HG03442 (cell line): Measurements from ENCODE around the gene CCNB3.
A peak's percentile ranks its signal among the peaks of the same experiment; 100 is the strongest.
"Not testable (repeated sequence)": the region's sequence is repeated elsewhere in the genome, so short reads cannot be mapped to it uniquely, and the experiment has no call there.

Experiments used
- ATAC-seq: cut with Tn5 transposase; IDR thresholded peaks from one replicate; pipeline ENCODE4 v1.9.1; 2021; ENCODE audit warnings: mild to moderate bottlenecking, moderate library complexity; ENCODE audit not compliant: unreplicated experiment

Gene CCNB3, protein sequence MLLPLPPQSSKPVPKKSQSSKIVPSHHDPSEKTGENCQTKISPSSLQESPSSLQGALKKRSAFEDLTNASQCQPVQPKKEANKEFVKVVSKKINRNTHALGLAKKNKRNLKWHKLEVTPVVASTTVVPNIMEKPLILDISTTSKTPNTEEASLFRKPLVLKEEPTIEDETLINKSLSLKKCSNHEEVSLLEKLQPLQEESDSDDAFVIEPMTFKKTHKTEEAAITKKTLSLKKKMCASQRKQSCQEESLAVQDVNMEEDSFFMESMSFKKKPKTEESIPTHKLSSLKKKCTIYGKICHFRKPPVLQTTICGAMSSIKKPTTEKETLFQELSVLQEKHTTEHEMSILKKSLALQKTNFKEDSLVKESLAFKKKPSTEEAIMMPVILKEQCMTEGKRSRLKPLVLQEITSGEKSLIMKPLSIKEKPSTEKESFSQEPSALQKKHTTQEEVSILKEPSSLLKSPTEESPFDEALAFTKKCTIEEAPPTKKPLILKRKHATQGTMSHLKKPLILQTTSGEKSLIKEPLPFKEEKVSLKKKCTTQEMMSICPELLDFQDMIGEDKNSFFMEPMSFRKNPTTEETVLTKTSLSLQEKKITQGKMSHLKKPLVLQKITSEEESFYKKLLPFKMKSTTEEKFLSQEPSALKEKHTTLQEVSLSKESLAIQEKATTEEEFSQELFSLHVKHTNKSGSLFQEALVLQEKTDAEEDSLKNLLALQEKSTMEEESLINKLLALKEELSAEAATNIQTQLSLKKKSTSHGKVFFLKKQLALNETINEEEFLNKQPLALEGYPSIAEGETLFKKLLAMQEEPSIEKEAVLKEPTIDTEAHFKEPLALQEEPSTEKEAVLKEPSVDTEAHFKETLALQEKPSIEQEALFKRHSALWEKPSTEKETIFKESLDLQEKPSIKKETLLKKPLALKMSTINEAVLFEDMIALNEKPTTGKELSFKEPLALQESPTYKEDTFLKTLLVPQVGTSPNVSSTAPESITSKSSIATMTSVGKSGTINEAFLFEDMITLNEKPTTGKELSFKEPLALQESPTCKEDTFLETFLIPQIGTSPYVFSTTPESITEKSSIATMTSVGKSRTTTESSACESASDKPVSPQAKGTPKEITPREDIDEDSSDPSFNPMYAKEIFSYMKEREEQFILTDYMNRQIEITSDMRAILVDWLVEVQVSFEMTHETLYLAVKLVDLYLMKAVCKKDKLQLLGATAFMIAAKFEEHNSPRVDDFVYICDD (N-terminal part only)

DNA sequence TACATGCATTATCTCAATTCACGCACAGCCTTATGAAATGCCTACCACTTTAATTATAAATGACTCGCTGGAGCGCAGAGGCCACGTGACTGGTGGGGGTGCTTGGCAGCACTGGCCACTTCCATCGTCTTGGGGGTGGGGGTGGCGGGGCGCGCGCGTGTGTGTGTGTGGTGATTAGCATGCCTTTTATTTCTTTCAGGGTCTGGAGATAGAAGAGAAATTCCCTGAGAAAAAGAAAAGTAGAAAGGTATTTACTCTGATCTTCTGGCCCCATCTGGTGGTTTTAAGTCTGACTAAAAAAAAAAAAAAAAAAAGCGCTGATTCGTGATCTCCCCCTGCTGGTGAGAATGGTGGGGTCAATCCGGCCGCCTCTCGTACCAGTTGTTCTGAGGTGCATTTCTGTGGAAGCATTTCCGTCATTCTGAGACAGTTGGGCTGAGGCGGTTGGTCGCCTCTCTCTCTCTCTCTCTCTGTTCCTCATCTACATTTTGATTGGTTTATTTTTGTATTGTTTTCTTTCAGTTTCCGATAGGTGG, at the start of gene CCNB3:
Gene CCNB3, plus strand, starts transcription at position 402 of the 536 bp plus-strand sequence. CDS start 80,399 bp downstream, outside the sequence.
- peak; percentile 97 for ATAC-seq

DNA sequence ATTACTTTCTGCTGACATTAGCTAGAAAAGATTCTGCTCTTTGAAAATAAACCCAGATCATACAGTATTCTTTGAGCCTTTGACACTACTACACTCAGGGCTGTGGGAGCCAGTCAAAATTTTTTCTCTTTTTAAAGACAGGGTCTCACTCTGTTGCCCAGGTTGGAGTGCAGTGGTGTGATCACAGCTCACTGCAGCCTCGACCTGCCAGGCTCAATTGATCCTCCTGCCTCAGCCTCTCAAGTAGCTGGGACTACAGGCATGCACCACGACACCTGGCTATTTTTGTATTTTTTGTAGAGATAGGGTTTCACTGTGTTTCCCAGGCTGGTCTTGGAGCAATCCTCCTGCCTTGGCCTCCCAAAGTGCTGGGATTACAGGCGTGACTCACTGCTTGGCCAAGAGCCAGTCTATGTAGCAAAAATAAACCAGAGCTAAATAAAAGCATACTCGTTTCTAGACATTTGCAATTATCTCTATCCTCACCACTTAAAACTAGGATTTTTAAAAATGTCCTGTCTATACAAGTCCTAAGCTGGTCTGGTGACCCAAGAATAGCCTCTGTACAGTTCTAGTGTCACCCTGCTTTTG, 46.9 kb upstream of the CCNB3 start:
- ATAC-seq, result no peak

DNA sequence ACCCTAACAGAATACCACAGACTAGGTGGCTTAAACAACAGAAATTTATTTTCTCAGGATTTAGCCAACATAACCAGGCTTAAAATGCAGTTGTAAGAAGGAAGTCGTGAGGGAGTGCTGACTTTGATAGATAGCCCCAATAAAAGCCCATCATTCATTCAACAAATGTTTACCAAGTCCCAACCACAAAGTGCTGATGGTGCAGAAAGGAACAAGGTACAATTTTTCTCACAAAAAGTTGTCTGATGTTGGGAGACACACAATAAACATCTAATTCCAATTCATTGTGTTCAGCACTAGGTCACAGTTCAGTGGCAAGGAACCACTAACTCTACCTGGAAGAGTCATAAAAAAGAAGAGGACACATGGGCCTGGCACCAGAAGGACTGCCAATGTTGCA, 46.0 kb upstream of the CCNB3 start:
- ATAC-seq, result no peak

DNA sequence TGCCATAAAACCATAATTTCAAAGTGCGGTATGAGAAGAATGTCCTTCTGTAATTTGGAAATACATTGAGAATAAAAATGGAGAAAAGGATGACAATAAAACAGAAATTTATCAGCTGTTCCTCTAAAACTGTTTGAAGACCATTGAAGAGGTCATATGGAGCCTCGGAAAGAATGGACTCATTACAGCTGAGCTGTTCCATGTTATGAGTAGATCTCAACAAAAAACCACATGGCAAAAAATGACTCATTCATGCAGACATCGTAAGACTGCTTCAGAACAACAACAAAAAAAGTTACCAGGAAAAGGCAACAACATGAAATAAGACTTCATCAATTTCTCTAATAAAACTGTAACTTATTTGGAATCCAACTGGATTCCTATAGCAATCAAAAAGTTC, 43.4 kb upstream of the CCNB3 start:
- ATAC-seq, result no peak

DNA sequence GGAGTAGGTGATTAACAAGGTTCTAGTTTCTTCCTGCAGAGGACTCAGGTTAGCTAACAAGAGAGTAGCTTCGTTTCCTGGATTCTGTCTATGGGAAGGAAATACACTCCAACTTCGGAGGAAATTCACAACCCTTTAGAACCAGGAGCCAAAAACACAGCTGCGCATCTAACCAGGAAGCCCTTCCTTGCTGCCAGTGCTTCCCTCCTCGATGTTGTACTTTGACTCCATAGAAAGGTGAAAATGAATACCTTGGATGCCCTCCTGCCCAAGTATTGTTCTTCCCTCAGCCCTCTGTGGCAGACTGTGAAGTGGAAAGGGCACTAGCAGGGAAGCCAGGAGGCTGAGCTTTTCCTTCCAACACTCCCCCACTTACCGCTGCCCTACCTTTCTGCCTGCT, 38.8 kb upstream of the CCNB3 start:
- ATAC-seq, result no peak

DNA sequence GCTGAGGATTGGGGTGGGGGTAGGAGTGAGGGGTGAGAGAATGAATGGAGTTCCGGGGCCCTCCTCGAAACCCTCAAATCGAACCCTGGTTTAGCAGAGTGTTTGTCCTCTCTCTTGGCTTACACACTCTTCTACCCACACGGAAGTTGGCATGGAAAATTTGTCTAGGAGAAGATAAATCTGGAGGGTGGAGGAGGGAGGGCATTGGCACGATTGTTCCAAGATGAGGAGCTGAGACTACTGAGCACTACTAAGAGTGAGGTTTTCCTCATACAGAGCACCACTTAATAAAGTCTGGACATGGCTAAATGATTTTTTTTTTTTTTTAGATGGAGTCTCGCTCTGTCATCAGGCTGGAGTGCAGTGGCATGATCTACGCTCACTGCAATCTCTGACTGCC, 37.2 kb upstream of the CCNB3 start:
- ATAC-seq, result no peak

DNA sequence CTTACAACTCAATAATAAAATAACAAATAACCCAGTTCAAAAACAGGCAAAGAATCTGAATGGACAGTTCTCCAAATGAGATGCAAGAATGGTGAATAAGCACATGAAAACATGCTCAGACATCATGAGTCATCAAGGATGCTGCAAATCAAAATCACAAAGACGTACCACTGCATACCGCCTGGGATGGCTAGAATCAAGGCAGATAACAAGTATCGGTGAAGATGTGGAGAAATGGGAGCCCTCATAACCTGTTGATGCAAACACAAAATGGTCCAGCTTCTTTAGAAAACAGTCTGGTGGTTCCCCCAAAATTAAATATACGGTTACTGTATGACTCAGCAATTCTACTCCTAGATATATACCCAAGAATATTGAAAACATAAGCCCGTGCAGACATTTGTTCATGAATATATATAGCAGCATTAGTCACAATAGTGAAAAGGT, 36.3 kb upstream of the CCNB3 start:
- peak; percentile 73 for ATAC-seq

DNA sequence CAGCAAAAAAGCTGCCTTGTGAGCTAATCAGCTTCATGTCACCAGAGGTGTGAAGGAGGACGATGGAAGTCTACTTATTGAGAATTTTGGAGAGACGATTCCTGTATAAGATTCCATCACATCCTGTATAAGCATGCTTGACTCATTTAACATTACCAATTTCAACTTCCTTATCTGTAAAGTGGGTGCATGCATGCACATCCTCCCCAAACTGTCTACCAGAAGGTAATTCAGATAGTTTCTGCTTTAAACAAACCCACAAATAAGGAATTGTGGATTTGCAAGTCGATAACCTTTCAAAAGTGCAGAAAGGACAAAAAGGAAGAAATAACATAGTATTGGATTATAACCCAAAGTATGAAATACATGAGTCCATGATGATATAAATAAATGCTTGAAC, 34.8 kb upstream of the CCNB3 start:
- no peak for ATAC-seq

DNA sequence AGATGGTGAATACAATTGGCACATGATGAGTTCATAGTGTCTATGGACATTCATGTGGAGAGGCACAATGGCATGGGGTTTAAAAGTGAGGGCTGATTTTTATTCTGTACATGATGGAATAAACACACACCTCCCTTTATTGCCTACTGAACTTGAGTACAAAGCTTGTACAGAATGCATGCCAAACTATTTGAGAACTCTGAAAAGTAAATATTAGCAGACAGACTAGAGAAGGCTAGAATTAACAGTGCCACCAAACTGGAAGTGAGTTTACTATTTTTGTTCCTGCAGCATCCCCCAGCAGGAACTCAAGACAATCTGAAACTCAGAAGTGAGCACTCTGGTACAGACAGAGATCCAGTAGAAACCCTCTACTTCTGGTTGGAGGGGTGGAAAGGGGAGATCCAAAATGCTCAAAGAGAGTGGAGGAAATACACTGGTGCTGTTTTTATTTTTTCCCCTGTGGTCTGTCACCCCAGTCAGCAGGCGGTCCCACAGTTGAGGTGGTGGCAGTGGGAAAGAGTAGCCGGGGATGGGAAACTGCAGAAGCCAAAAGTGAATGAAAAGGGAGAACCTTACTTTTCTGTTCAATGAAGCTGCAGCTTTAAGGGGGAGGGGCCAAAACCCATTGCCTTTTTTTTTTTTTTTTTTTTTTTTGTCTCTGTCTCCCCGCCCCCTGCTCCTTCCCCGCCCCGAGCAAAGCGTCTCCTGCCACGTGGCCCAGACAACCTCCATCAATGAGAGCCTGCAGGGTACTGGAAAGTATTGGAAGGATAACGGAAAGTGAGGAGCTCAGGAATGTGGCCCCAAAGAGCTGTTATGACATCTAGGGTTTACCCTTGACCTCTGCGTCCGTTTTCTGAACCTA, 24.3 kb upstream of the CCNB3 start:
- no peak for ATAC-seq

DNA sequence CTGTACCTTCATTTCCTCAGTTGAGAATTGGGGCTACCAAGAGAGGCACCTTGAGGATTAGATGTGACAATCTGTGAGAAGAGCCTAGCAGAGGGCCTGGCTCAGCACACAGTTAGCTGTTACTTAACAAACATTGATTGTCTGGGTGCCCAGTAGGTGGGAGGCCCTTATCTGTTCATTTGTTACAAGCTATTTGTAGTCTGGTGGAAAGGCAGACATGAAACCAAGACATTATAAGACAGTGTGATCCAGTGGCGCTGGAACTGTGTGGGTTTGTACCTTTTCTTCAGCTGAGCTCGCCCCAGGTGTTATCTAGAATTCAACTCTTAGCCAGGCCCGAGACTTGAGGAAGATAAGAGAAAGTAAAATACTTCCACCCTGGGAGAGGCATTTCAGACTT, 20.7 kb upstream of the CCNB3 start:
- no peak for ATAC-seq

DNA sequence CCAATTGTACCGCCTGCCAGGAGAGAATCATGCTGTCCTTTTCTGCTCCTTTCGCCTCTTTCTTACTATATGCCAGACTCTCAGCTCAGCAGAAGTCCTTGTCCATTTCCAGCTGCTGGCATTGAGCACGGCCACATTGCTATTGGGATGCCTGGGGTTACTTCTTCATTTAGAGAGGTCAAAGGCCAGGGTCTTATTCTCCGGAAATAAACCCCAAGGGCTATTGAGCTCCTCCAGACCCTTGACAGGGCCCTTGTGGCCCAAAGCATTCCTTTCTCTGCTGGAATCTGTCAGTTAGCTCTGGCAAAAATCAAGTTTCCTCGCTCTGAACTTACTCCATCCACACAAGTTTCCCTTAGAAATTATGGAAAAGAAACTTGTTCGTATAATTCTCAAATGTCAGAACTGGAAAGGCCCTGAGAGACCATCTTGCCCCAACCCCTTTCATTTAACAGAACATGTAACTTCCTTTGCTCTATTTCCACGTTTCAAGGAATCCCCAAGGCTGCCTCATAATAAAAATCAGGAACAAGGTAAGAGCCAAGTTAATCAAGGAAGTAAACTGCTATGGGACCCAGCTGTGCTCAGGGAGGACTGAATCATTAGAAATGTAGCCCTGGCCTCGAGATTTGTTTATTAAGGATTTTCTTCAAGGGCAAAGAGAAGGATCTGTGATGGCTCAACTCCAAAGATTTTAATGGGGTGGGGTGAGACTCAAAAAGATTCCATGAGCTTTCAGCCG, 15.5 kb upstream of the CCNB3 start:
- ATAC-seq, result no peak

DNA sequence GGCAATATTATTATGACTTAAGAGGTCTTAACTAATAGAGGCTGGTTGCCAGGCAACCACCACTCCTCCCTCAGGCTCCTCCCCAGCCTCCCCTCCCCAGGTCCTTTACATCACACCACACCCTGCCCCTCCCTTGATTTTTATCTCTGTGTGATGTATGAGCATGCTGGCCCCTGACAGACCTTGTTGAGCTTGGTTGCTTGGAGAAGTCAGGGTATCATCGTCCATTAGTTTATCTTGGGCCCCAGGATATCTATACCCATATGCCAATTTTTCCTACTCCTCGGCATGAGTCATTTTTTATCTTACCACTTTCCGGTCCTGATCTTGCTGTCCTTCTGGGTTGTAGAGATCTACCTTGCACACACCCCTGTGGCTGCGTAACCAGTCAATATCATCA, 6.2 kb upstream of the CCNB3 start:
- no peak for ATAC-seq

DNA sequence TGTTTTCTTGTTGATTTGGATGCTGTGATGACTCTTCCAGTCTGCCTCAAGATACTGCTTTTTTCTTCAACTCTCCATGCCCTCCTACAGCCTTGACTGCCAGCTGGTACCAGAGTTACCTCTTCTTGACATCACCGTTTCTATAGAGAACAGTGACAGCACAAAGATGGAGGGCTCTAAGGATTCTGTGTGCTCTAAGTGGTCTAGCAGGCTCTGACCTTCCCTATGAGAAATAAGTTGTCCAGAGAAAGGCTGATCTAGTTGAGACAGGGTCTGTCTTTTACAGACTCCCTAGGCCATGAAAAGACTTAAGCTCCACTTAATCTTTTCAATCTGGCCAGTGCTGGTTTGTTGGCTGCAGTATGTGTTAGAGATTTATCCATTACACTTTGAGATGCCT, 3.7 kb upstream of the CCNB3 start, which contains the start of gene AKAP4:
Gene AKAP4, minus strand, starts transcription at position 101 of the 400 bp plus-strand sequence. CDS start 118 bp downstream, outside the sequence.
- ATAC-seq, result no peak

DNA sequence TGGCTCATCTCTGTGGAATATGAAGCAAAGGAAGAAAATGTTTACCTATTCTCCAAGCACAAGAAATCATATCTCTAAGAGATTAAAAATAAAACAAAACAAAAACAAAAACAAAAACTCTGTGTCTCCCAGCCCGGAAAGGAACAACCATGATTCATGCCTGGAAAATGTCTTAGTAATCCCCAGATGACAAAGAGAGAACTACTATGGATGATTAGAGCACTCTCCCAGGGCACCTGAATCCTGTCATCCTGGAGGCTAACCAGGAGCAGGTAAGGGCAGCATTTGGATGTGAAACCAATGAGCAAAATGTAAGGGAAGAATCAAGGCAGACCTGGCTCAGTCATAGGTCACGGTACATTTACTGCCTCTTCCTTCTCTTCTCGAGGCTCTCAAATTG, 2.0 kb upstream of the CCNB3 start:
- ATAC-seq, result no peak

DNA sequence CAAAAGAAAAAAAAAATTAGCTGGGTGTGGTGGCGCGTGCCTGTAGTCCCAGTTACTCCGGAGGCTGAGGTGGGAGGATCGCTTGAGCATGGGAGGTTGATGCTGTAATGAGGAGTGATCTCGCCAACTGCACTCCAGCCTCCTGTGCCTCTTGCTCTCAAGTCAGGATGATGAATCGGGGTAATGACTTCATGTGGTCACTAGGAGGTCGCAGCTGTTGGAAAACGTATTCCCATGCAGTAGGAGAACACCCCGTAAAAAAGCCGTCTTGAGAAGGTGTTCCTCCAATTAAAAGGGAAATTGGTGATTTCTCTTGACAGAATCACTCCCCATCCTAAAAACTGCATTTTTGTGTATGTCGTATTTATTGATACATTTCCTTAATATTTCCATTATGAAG, 2.2 kb downstream of the CCNB3 start:
- ATAC-seq, result no peak

DNA sequence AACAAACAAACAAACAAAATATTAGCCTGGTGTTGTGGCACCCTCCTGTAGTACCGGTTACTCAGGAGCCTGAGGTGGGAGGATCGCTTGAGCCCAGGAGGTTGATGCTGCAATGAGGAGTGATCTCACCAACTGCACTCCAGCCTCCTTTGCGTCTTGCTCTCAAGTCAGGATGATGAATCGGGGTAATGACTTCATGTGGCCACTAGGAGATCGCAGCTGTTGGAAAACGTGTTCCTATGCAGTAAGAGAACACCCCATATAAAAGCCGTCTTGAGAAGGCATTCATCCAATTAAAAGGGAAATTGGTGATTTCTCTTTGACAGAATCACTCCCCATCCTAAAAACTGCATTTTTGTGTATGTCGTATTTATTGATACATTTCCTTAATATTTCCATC, 6.9 kb downstream of the CCNB3 start:
- ATAC-seq, result no peak

DNA sequence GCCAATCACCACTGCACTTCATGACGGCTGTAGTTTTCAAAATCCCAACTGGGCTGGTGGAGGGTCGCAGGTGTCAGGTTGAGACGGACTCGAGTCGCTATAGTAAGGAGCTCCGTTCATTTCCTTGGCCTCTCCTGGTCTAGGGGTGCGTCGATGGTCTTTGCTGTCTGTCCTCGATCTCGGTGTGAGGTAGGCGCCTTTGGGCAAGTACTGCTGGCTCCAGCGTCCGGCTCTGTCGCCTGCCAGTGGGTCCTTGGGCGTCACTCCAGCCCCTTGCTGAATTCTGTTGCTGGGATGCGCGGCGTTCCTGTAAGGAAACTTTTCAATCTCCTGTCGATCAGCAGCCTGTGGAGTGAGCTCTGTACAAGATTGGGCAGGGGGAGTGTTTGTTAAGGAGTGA, 76.7 kb downstream of the CCNB3 start:
- no peak for ATAC-seq

DNA sequence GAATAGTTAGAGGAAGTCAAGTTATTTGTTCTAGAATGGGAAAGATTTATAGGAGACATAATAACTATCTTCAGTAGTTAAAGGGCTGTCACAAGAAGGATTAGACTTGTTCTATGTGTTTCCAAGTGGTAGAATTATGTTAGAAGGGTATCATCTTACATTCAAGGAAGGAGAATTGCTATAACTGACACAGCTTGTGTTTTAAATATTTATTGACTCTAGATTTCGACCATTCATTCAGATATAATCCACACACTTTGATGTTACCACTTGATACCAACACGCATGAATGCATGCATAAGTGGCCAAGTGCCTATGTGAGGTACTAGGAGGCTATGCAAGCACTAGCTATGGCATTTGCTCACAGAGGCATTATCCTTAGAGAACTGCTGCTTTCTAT, 122.7 kb downstream of the CCNB3 start:
- no peak for ATAC-seq

DNA sequence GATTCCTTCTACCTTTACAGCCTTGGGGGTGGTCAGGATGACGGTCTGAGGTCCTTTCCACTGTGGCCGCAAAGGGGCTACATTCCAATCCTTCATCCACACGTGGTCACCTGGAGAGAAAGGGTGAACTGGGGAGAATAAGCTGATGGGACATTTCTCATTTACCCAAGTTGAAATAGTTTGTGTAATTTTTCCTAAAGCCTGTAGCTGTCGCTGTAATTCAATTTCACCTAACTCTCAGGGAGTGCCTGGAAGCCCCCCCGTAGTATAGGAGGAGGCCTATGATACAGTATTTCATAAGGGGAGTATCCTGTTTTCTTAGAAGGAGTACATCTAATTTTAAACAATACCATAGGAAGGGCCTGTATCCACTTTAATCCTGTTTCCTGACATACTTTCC, 128.1 kb downstream of the CCNB3 start:
- not testable (repeated sequence) for ATAC-seq
